ENCODE results near the gene GNG7. TPM values are rescaled to one million over a fixed set of nuclear protein-coding genes. Genes with fewer than 3 reads are reported as not detected.

The GNG7 gene
- total and polyA plus RNA-seq, 8 donors = 4.0 to 8.8 (median 6.0) TPM

DNA sequence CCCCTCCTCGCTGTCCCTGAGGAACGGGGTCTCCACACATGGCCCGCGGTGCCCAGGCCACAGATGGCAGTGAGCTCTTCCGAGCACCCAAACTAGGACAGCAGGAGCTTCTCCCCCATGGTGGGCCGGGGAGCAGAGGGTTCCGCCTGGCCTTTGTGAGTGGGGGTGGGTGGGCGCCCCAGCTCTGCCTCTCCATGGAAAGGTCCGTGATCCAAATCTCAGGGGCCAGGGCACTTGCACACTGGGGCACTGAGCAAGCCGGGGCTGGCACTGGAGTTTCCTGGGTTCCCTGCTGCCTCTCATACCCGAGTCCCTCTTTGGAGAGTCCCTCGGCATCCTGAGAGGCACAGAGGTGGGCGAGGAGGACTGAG is 20.8 kb upstream of the GNG7 start:
- ATAC-seq = no peak
- H3K36me3 ChIP-seq = no peaks in the 10 kb centered on the region
- DNase-seq = no peak
- 79 to 89% methylated on average over 13 of the region's 13 CpGs for WGBS, 2 donors
- no peak overlapping the region for H3K4me3 ChIP-seq
- no peaks in the 10 kb centered on the region for H3K9me3 ChIP-seq
- no peak for FAIRE-seq
- peaks cover 0 to 4% (median 0%) of the 10 kb centered on the region in 3 donors for H3K4me1 ChIP-seq
- TF ChIP-seq, protein P1, sequence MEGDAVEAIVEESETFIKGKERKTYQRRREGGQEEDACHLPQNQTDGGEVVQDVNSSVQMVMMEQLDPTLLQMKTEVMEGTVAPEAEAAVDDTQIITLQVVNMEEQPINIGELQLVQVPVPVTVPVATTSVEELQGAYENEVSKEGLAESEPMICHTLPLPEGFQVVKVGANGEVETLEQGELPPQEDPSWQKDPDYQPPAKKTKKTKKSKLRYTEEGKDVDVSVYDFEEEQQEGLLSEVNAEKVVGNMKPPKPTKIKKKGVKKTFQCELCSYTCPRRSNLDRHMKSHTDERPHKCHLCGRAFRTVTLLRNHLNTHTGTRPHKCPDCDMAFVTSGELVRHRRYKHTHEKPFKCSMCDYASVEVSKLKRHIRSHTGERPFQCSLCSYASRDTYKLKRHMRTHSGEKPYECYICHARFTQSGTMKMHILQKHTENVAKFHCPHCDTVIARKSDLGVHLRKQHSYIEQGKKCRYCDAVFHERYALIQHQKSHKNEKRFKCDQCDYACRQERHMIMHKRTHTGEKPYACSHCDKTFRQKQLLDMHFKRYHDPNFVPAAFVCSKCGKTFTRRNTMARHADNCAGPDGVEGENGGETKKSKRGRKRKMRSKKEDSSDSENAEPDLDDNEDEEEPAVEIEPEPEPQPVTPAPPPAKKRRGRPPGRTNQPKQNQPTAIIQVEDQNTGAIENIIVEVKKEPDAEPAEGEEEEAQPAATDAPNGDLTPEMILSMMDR (IDR thresholded peaks at IDR 0.05) = no peak
- no peaks in the 10 kb centered on the region for H3K27me3 ChIP-seq
- H3K27ac ChIP-seq = no peak overlapping the region
- intact Hi-C loops (cut with DNase I) = no loop called here

DNA sequence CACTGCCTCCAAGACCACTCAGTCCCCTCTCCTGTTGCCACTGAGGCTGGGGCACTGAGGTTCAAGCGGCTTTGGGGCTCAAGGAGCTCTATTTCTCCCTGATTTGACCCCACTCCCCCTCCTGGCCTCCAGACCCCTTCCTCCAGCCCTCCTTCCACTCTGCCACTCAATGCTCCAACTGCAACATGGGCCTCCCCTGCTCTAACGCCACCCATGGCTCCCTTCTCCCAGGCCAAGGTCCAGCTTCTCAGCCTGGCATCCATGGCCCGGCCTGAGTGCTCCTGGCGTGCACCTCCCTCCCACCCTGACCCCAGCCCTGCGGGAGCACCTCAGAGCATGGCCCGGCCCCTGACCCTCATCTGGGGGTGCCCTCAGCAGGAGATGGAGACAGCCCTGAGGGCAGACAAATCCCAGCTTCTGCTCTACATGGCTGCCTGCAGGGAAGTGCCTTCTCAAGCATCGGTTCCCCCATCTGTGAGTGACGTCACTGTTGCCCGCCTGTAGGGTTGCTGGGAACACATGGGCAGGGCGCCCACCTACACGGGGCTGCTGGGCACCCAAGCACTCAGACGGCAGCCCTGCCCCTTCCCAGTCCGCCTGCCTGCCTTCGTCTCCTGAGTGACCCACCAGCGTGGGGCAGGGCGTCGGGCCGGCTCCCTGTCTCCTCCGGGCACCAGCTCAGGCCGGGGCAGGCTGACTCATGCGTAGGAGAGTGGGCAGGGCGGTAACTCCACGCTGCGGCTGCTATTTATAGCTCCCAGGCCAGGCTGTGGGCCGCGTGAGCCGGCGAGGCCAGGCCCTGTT is 20.2 kb upstream of the GNG7 start:
- H3K4me3 ChIP-seq = no peak overlapping the region
- peak; percentile 49 to 67 (median 55) for ATAC-seq
- DNase-seq = peak in 3 of 6 donors; percentile 41 to 69 (median 63)
- 58 to 68% methylated on average over 28 of the region's 28 CpGs for WGBS, 2 donors
- no peaks in the 10 kb centered on the region for H3K9me3 ChIP-seq
- no peaks in the 10 kb centered on the region for H3K36me3 ChIP-seq
- FAIRE-seq = no peak
- TF ChIP-seq, protein P1 (IDR thresholded peaks at IDR 0.05) = no peak
- intact Hi-C loops (cut with DNase I) = no loop called here
- no peaks in the 10 kb centered on the region for H3K27me3 ChIP-seq
- H3K4me1 ChIP-seq = peaks cover 0 to 4% (median 0%) of the 10 kb centered on the region in 3 donors
- no peak overlapping the region for H3K27ac ChIP-seq

DNA sequence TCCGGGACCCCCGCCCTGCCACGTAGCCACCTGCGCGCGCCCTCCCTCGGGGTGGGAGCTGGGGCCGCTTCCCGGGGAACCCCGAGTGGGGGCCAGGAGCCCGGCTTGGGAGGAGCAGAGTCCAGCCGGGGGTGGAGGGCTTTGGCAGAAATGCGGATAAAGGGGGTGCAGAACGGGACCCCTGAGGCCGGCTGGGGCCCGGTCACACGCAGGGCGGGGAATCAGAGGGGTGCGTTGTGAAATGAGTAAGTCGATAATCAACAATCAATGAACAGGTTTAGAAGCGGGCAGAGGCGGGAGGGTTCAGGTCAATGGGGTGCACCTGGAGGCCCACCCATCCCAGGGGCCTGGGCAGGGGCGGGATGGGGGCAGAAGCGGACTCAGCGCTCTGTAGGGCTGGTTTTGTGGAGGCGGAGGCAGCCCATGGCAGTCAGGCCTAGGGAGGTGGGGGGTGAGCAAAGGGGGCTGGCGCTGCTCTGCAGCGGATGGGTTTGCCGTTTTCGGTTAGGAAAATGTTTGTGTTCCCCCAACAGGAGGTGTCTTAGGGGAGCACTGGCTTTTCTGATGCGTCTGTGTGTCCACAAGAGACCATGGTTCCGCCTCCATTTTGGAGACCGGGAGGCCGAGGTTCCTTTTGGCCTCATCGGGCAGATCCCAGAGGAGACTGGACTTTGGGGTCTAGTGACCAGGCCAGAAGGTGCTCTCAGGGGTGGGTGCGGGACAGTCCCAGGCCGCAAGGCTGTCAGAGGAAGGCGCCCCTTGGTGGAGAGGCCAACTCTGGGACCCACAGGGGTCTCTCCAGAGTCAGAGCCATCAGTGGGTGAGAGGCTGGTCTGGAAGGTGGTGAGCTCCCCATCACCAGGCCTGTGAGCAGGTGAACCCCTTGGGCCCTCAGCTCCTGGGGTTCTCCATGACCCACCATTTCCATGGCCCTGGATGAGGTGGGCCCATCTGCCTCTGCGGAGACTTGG is 19.4 kb upstream of the GNG7 start:
- FAIRE-seq = no peak
- H3K27me3 ChIP-seq = no peaks in the 10 kb centered on the region
- H3K9me3 ChIP-seq = no peaks in the 10 kb centered on the region
- intact Hi-C loops (cut with DNase I) = no loop called here
- TF ChIP-seq, protein P1 (IDR thresholded peaks at IDR 0.05) = no peak
- ATAC-seq = no peak
- no peak overlapping the region for H3K27ac ChIP-seq
- peak in 1 of 6 donors; percentile 64 for DNase-seq
- peak overlapping the region in 3 of 4 donors; percentile 14 to 47 (median 44) for H3K4me3 ChIP-seq
- H3K4me1 ChIP-seq = peaks cover 0 to 4% (median 0%) of the 10 kb centered on the region in 3 donors
- H3K36me3 ChIP-seq = no peaks in the 10 kb centered on the region
- WGBS, 2 donors = 41 to 49% methylated on average over 33 to 39 of the region's 39 CpGs

DNA sequence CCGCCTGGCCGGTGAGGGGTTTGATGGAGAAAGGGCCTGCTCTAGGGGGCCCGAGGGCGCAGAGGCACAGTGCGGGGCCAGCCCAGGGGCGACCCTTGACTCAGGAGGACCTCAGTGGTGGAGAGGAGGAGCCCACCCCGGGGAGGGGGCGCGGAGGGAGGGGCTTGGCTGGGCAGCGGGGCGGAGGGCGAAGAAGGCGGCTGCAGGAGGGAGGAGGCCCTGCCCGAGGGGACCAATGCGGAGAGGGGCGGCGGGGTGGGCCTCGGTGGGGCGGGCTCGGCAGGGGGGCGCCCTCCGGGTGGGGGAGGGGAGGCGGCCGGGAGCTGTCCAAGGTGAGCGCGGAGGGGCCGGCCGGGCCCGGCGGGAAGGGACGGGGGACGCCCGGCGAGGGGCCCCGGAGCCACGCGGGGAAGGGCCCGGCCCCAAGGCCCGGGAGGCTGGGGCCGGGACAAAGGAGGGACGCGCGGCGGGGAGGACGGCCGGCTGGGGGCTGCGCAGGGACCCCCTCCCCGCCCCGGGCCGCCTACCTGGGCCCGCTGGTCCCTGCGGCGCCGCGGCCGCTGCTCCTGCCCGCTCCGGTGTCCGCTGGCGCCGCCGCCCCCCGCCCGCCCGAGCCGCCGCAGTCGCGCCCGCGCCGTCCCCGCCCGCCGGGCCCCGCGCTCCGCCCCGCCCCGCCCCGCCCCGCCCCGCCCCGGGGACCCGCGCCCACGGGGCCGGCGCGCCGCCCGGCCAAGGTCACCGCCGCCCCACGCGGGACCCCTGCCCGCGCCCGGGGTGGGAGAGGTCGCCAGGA is 18.5 kb upstream of the GNG7 start, which contains the start of gene DIRAS1:
Gene DIRAS1 (minus strand): TSS at position 596 of the 793 bp plus-strand sequence. CDS start 3,566 bp downstream, outside the sequence.
- H3K9me3 ChIP-seq = no peaks in the 10 kb centered on the region
- H3K27me3 ChIP-seq = no peaks in the 10 kb centered on the region
- DNase-seq (peak in 1 of 6 donors; percentile 67), FAIRE-seq (no peak), ATAC-seq (peak in 3 of 4 donors; percentile 35 to 52 (median 41))
- 1% methylated on average over 34 to 99 of the region's 100 CpGs for WGBS, 2 donors
- intact Hi-C loops (cut with DNase I) = no loop called here
- TF ChIP-seq, protein P1 (IDR thresholded peaks at IDR 0.05) = no peak
- peaks cover 0 to 4% (median 0%) of the 10 kb centered on the region in 3 donors for H3K4me1 ChIP-seq
- no peaks in the 10 kb centered on the region for H3K36me3 ChIP-seq
- no peak within 1 kb of the TSS for H3K27ac ChIP-seq
- peak within 1 kb of the TSS; percentile 20 to 52 (median 35) for H3K4me3 ChIP-seq

All from pancreas (tissue), 10 donors.